ENCODE measurements around the gene SNRNP70.
"Not testable (repeated sequence)": the region's sequence is repeated elsewhere in the genome, so short reads cannot be mapped to it uniquely, and the experiment has no call there.

SNRNP70 gene

GRCh38 chr19:49085020-49085867 lies at the start of gene SNRNP70:
SNRNP70 (plus strand) TSS chr19:49085451; CDS start chr19:49086415, 964 bp downstream.
- DNase-seq (peak; percentile 99), ATAC-seq (peak; percentile 96)

DNA sequence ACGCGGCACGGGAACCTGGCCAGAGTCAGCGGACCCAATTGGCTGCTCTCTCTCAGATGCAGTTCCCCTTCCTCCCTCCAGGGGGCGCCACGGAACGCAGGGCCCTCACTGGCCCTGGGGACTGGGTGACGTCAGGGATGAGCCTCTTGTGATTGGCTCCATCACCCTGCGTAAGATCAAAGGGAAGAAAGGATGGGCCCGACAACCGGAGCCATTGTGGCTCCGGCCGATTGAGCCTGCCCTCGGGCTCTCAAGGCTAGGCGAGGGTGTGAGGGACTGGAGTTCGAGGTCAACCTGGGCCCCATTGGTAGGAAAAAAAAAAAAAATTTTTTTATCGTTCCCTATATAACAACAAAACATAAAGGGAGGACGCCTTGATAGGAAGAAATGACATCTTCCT lies 48.4 kb upstream of the SNRNP70 start, which contains the start of gene CGB1:
Gene CGB1 (minus strand): TSS at position 81 of the 400 bp plus-strand sequence. CDS start 184 bp downstream, outside the sequence.
- DNase-seq, result peak; percentile 72
- ATAC-seq, result peak; percentile 52

GRCh38 chr19:49038111-49038510 lies 47.1 kb upstream of the SNRNP70 start:
- DNase-seq, ATAC-seq: not testable (repeated sequence)

- not testable (repeated sequence) for ATAC-seq, DNase-seq
Measured at GRCh38 chr19:49038557-49039276, 46.5 kb upstream of the SNRNP70 start.

DNA sequence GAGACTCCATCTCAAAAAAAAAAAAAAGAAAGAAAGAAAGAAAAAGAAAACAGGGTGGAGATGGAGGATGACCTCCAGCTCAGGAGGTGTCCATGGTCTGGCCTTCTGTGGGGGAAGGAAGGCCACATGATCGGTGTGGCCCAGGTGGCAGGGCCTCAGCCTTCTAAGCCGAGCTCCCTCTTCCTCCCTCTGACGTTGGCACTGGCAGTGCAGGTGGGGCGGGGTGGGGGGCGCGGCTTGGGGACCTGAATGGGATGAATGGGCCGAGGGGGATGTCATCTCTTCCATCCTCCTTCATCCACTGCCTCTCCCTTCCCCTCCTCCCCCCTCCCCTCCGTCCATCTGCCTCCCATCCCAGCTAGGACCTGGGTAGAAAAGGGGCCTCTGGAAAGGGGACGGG lies 45.5 kb upstream of the SNRNP70 start:
- ATAC-seq, DNase-seq: not testable (repeated sequence)

DNA sequence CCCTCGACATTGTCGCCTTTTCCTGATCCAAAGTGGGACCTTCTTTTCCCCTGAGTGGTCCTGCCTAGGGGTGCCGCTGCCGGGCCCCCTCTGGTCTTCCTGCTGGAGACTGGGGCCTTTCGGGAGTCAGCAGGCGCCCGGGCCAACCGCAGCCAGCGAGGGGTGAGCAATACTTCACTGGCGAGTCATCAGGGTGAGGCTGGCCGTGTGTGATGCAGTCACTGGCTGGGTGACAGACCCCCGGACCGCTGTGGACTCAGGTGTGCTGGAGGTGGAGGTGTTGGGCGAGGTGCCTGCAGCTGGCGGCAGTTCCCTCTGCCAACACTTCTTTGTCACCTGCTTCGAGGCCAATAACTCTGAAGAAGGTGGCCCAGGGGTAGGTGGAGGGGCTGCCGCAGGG lies 43.1 kb upstream of the SNRNP70 start:
- ATAC-seq (no peak), DNase-seq (no peak)

DNA sequence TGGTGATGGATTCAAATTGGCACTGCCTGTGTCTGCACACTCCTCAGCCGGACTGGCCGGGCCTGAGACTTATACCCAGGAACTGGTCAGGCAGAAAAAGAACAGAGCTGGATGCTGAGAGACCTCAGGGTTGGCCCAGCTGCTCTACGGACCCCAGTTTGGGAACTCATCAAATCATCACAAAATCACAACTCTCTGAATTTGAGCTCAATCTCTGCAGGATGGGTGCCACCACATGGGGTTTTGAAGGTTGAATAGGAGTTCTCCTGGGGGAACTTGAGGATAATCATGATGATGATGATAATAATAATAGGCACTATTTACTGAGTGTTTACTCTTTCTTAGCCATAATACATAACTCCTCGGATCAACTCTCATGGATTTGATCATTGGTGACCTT lies 42.6 kb upstream of the SNRNP70 start:
- not testable (repeated sequence) for ATAC-seq, DNase-seq

DNA sequence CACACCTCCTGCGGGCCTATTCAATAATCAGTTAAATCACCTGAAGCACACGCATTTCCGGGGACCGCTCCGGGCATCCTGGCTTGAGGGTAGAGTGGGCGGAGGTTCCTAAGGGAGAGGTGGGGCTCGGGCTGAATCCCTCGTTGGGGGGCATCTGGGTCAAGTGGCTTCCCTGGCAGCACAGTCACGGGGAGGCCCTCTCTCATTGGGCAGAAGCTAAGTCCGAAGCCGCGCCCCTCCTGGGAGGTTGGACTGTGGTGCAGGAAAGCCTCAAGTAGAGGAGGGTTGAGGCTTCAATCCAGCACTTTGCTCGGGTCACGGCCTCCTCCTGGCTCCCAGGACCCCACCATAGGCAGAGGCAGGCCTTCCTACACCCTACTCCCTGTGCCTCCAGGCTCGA lies 41.7 kb upstream of the SNRNP70 start, which contains the start of gene CGB5:
Gene CGB5 (plus strand): TSS at position 301 of the 400 bp plus-strand sequence. CDS start 362 bp downstream, outside the sequence.
- ATAC-seq, result not testable (repeated sequence)

DNA sequence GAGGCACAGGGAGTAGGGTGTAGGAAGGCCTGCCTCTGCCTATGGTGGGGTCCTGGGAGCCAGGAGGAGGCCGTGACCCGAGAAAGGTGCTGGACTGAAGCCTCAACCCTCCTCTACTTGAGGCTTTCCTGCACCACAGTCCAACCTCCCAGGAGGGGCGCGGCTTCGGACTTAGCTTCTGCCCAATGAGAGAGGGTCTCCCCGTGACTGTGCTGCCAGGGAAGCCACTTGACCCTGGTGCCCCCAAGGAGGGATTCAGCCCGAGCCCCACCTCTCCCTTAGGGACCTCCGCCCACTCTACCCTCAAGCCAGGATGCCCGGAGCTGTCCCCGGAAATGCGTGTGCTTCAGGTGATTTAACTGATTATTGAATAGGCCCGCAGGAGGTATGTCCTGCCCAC lies 36.2 kb upstream of the SNRNP70 start, which contains the start of gene CGB8:
Gene CGB8 (minus strand): TSS at position 101 of the 400 bp plus-strand sequence. CDS start 372 bp downstream, outside the sequence.
- not testable (repeated sequence) for ATAC-seq

More for the DNA sequence above, 41.7 kb upstream of the SNRNP70 start, which contains the start of gene CGB5:
- not testable (repeated sequence) for DNase-seq

DNA sequence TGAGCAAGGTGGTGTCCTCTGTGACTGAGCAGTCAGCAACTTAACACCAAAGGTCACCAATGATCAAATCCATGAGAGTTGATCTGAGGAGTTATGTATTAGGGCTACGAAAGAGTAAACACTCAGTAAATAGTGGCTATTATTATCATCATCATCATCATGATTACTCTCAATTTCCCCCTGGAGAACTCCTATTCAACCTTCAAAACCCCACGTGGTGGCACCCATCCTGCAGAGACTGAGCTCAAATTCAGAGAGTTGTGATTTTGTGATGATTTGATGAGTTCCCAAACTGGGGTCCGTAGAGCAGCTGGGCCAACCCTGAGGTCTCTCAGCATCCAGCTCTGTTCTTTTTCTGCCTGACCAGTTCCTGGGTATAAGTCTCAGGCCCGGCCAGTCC lies 35.4 kb upstream of the SNRNP70 start:
- DNase-seq, ATAC-seq: not testable (repeated sequence)

More for the DNA sequence above, 36.2 kb upstream of the SNRNP70 start, which contains the start of gene CGB8:
- not testable (repeated sequence) for DNase-seq

GRCh38 chr19:49050376-49051033 lies 34.7 kb upstream of the SNRNP70 start:
- DNase-seq, ATAC-seq: not testable (repeated sequence)

DNA sequence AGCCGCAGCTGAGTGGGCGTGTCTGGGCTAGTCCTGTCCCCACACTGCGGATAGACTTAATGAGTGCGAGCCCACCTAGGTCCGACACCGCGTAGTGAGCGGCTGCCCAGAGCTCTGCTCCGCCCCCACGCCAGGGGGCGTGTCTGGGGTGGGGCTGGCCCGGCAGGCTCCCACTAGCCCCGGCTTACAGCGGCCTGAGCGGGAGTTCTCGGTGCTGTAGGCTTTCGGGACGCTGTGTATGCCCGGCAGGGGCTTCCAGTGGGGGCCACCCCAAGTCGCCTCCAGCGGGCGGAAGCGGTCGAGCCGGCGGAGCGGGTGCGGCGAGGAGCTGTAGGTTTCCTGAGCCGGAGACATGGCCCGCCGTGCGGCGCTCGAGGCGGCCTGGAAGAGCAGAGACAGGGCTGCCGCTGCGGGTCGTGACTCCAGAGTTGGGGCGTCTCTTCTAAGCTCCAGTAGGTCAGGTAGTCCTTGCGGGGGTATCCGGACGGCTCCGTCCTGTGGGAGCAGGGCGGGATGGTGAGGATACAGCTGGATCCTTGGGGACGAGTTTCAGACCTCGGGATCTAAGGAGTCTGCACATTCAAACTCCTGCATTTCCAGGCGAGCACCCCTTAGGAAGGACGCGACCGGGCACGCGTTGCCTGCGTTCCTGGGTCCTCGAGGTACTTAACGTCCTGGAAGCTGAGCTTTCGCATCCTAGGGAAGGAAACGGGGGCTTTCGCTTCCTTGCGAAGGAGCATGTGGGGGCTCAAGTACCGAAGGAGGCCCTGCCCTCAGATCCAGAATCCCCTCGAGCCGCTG lies 28.9 kb upstream of the SNRNP70 start:
- peak; percentile 68 for ATAC-seq
- peak; percentile 68 for DNase-seq

DNA sequence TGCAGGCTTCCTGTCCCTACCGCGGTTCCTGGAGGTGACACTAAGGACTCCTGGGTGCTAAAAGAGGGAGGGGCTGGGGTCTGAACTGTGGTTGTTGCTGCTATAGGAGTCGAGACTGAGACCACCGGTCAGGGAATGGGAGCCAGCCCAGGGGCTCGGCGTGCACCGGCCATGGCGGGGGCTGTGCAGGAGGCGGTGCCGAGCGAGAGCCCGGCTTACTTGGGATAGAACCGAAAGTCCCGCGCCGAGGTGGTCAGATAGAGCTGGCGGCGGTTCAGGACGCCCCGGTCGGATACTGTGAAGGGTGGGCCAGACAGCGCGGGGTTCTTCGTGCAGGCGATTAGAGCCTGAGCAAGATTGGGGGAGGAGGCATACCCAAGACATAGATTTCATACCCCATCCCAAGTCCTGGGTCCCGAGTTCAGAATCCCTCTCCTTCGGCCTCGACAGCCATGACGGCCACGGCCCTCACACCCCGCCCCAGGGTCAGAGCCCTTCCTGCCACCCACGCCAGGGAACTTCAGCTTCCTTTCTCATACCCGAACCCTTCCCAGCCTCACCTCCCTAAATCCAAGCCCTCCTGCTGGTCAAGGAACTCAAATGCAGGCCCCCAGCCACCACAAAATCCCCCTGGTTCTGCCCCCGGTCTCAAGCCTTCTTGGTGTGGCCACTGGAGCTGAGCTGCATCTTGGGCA lies 28.2 kb upstream of the SNRNP70 start:
- not testable (repeated sequence) for ATAC-seq, DNase-seq

DNA sequence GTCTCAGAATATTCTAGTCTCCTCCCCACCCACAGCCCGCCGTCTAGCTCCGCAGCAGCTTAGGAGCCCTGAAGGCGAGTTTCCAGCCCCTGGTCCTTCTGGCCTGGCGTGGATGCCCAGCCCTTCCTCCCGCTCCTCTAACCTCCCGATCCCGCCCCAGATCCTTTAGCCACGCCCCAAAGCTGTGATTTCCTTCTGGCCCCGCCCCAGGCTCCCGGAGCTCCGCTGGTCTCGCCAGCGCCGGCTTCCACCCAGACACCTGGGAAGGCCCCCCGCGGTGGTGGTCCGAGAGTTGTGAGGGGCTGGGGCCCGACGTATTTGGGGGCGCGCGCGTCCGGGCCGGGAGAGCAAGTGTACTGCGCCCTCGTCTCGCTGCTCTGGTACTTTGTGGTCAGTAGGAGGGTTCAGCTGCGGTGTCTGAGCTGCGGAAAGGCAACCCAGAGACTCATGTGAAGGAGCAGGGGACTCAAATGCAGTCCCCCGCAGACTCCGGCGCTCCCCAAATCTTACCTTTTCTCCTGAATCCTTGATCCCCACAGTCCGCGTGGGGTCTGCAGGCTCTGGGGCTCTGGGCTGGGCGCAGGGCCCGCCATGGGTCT lies 27.5 kb upstream of the SNRNP70 start, which contains the start of gene CGB7:
Gene CGB7 (minus strand): TSS at position 114 of the 599 bp plus-strand sequence. CDS start 2,374 bp downstream, outside the sequence.
- ATAC-seq (peak; percentile 41), DNase-seq (peak; percentile 56)

DNA sequence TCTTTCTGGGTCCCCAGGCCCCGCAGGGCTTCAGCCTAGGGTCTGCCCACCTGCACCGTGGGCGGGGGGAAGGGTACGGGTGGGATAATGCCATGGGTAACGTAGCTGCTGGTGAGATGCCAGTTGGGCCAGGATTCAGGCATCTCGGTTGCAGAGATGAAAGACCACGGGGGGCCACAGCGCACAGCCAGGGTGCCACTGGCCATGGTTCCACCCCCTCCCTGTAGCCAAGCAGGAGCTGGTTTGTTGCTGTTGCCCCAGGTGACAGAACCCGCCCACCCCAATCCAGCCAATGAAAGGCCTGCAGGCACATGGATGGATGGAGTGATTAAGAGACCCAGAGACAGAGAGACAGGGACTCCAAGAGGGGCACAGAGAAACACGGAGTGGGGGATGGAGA lies 26.7 kb upstream of the SNRNP70 start:
- no peak for ATAC-seq
- DNase-seq, result peak; percentile 36

GRCh38 chr19:49059053-49059452 lies 26.2 kb upstream of the SNRNP70 start:
- ATAC-seq, result no peak
- DNase-seq, result no peak

GRCh38 chr19:49061000-49061399 lies 24.3 kb upstream of the SNRNP70 start:
- no peak for ATAC-seq
- DNase-seq, result no peak

DNA sequence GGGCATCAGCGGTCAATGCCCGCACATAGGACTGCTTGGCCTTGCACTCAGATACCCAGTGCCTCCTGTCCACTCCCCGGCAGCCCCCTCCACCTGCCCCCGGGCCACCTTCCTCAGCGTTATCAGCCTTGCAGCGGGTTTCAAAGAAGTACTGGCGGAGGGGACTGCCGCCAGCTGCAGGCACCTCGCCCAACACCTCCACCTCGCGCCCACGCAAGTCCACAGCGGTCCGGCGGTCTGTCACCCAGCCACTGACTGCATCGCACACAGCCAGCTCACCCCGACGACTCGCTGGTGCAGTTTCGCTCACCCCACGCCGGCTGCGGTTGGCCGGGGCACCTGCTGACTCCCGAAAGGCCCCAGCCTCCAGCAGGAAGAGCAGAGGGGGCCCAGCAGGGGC lies 23.8 kb upstream of the SNRNP70 start:
- DNase-seq (peak; percentile 27), ATAC-seq (no peak)

DNA sequence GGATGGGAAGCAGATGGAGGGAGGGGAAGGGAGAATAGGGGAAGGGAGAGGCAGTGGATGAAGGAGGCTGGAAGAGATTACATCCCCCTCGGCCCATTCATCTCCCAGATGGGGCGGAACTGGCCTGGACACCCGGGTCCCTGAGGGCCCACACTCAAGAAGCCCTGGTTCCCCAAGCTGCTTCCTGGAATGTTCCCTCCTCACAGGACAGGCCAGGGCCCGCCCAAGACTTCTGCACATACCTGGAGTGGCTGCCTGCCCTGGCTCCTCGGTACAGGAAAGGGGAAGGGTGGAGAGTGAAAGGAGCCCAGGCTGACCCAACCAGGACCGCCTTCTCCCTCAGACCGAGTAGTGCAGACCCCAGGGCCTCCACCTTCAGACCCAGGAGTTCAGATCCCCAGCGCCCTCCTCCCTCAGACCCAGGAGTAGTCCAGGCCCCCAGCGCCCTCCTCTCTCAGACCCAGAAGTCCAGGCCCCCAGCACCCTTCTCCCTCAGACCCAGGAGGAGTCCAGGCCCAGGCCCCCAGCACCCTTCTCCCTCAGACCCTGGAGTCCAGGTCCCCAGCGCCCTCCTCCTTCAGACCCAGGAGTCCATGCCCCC lies 21.1 kb upstream of the SNRNP70 start:
- ATAC-seq (no peak), DNase-seq (no peak)

All from stimulated activated naive CD8-positive, alpha-beta T cell treated with anti-CD3 and anti-CD28 coated beads, Interleukin-15, Interleukin-2, amounts not matched to agents 100 U/mL and 50 U/mL, for 24 hours (primary cell).